Measurements from ENCODE around the gene EFR3B. TPM values are rescaled to one million over a fixed set of nuclear protein-coding genes. Genes with fewer than 3 reads are reported as not detected.

EFR3B gene
- total RNA-seq, 1 experiment from 2014 or later, result 7.0 TPM

DNA sequence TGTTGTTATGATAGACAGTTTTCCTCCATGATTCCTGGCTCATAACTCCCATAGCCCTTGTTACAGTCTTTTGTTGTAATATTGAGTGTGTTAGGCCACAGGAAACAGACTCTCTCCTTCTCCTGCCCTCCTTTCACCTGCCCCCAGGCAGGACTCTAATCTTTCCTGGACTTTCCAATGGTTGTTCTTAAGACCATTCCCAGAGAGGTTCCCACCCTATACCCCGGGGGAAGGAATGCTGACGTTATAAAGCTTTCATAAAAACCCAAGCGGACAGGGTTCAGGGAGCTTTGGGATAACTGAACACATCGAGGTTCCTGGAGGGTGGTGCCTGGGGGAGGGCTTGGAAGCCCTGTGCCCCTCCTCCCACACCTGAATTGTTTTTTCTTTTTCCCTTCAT lies 2.8 kb upstream of the EFR3B start:
- H4K5ac ChIP-seq (ENCODE audit: insufficient read length, low read depth, low read length), result no peak overlapping the region
- no peaks in the 10 kb centered on the region for H3K79me2 ChIP-seq (ENCODE audit: insufficient read depth, low read length)
- peaks cover 16 to 19% of the 10 kb centered on the region in 2 experiments for H3K4me1 Mint-ChIP-seq
- WGBS (ENCODE audit: extremely low coverage, insufficient read length, low lambda C conversion rate), result no CpG with 5 or more reads among the region's 4 CpGs
- no peak overlapping the region for H2BK20ac ChIP-seq (ENCODE audit: low read depth, low read length, poor library complexity, severe bottlenecking)
- H4K8ac ChIP-seq (replicated peaks; ENCODE audit: insufficient read length, low read depth, low read length), result no peak overlapping the region
- H3K36me3 Mint-ChIP-seq (ENCODE audit: insufficient read depth in 1 of 3, low read depth in 3 of 3), result peaks cover 0 to 2% (median under 1%) of the 10 kb centered on the region in 3 experiments; a peak in 2 of 7 replicates
- no peak for DNase-seq
- no peak overlapping the region for H4K91ac ChIP-seq (ENCODE audit: insufficient read length, low read depth, low read length)
- no peak overlapping the region for H3K27ac ChIP-seq (ENCODE audit: insufficient read length, low read depth, low read length)
- TF ChIP-seq, protein P1, sequence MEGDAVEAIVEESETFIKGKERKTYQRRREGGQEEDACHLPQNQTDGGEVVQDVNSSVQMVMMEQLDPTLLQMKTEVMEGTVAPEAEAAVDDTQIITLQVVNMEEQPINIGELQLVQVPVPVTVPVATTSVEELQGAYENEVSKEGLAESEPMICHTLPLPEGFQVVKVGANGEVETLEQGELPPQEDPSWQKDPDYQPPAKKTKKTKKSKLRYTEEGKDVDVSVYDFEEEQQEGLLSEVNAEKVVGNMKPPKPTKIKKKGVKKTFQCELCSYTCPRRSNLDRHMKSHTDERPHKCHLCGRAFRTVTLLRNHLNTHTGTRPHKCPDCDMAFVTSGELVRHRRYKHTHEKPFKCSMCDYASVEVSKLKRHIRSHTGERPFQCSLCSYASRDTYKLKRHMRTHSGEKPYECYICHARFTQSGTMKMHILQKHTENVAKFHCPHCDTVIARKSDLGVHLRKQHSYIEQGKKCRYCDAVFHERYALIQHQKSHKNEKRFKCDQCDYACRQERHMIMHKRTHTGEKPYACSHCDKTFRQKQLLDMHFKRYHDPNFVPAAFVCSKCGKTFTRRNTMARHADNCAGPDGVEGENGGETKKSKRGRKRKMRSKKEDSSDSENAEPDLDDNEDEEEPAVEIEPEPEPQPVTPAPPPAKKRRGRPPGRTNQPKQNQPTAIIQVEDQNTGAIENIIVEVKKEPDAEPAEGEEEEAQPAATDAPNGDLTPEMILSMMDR (conservative IDR thresholded peaks at IDR 0.05), result no peak
- H2AK5ac ChIP-seq (ENCODE audit: insufficient read length, low read length), result no peak overlapping the region
- H3K27me3 Mint-ChIP-seq (ENCODE audit: low read depth), result peaks cover 60% of the 10 kb centered on the region
- H3K4me1 ChIP-seq (ENCODE audit: insufficient read depth, low read length), result no peaks in the 10 kb centered on the region
- H3K9me3 ChIP-seq (ENCODE audit: control insufficient read depth, low read depth, low read length), result no peaks in the 10 kb centered on the region
- H3K4ac ChIP-seq (ENCODE audit: low read depth, low read length), result no peak overlapping the region
- no peak overlapping the region for H3K23ac ChIP-seq (ENCODE audit: insufficient read length, low read depth, low read length)
- H2BK12ac ChIP-seq (ENCODE audit: insufficient read length, low read depth, low read length), result no peak overlapping the region
- peaks cover 4% of the 10 kb centered on the region; the same call in 1 of the 2 replicates for H3K27me3 ChIP-seq (ENCODE audit: insufficient read depth, low read length)
- H3K23me2 ChIP-seq (ENCODE audit: insufficient read length, low read depth, low read length, poor library complexity, severe bottlenecking), result peaks cover 17% of the 10 kb centered on the region
- H3K4me3 Mint-ChIP-seq, result no peak overlapping the region
- no peak overlapping the region for H3K14ac ChIP-seq (ENCODE audit: insufficient read depth, low read length)
- no peak overlapping the region for H3T11ph ChIP-seq (ENCODE audit: low read length)
- H3K18ac ChIP-seq (ENCODE audit: insufficient read length, low read depth, low read length), result no peak overlapping the region
- H3K27ac Mint-ChIP-seq, result no peak overlapping the region
- H3K79me1 ChIP-seq (ENCODE audit: insufficient read depth, low read depth, low read length, poor library complexity, severe bottlenecking), result no peaks in the 10 kb centered on the region
- H2BK5ac ChIP-seq (ENCODE audit: insufficient read length, low read length), result no peak overlapping the region
- no peaks in the 10 kb centered on the region for H4K20me1 ChIP-seq (ENCODE audit: control insufficient read depth, insufficient read depth, insufficient read length)
- no peak overlapping the region for H2AFZ ChIP-seq (ENCODE audit: low read length)
- no peak overlapping the region for H3K4me2 ChIP-seq (ENCODE audit: insufficient read depth, insufficient read length, low read length)
- H2BK15ac ChIP-seq (ENCODE audit: low read depth, low read length), result no peak overlapping the region
- H3K9me3 Mint-ChIP-seq, result peaks cover 0 to 1% of the 10 kb centered on the region in 2 experiments; a peak in 1 of 5 replicates
- no peak overlapping the region for H3K9ac ChIP-seq (ENCODE audit: extremely low read depth, insufficient read length, low read length)
- H3K56ac ChIP-seq (ENCODE audit: insufficient read length, low read depth, low read length), result no peak overlapping the region
- H2BK120ac ChIP-seq (ENCODE audit: low read depth, low read length, poor library complexity, severe bottlenecking), result no peak overlapping the region
